HG02938 (cell line): ENCODE measurements around the gene SEPTIN10.
"Not testable (repeated sequence)": the region's sequence is repeated elsewhere in the genome, so short reads cannot be mapped to it uniquely, and the experiment has no call there.

Experiments used
- ATAC-seq: cut with Tn5 transposase; IDR thresholded peaks from one replicate; pipeline ENCODE4 v1.9.1; 2021; ENCODE audit warnings: mild to moderate bottlenecking, moderate library complexity; ENCODE audit not compliant: unreplicated experiment

Gene SEPTIN10

DNA sequence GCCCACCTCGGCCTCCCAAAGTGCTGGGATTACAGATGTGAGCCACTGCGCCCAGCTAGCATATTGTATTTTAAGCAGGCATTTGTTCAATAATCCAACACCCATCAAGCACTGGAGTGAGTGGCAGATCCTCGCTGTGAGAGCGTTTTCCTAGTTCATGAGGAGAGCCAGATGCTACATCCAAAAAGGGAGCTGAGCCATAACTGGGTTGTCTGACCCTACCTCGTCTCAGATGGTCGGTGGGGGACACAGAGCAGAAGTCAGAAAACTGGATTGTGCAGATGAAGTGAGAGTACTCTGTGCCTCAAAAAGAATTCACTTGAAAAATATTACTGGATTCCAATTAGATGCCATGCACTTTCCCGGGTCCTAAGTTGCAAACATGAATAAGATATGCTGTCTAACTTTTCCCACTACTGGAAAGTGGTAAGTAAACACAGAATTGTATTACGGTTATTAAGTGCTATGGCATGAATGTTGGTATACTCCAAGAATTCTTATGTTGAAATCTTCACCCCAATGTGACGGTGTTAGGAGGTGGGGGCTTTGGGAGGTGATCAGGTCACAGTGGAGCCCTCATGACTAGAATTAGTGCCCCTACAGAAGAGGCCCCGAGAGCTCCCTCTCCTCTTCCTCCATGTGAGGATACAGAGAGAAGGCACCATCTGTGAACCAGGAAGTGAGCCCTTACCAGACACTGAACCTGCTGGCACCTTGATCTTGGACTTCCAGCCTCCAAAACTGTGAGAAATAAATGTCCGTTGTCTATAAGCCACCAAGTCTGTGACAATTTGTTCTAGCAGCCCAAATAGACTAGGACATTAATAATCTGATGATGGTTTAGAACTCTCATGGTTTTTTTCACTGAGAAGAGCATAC lies 21.9 kb upstream of the SEPTIN10 start:
- no peak for ATAC-seq

GRCh38 chr2:109633284-109633961 lies 19.7 kb upstream of the SEPTIN10 start:
- no peak for ATAC-seq

DNA sequence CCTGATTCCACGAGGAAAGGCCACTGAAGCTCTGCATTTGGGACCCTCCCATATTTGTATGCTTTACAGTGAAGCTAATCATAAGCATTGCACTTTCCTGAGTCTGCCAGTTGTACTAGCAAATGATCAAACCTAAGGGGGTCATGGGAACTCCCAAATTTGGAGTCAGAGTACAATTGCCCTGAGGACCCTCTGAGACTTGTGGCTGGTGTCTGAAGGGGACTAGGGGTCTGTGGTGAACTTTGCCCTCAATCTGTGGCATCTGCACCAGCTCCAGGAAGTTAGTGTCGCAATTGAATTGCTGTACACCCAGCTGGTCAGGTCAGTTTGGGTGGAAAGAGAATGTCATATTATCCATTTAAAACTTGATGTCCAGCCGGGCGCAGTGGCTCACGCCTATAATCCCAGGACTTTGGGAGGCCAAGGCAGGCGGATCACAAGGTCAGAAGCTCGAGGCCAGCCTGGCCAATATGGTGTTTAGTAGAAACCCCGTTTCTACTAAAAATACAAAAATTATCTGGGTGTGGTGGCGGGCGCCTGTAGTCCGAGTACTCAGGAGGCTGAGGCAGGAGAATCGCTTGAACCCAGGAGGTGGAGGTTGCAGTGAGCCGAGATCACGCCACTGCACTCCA lies 18.5 kb upstream of the SEPTIN10 start:
- ATAC-seq = no peak

DNA sequence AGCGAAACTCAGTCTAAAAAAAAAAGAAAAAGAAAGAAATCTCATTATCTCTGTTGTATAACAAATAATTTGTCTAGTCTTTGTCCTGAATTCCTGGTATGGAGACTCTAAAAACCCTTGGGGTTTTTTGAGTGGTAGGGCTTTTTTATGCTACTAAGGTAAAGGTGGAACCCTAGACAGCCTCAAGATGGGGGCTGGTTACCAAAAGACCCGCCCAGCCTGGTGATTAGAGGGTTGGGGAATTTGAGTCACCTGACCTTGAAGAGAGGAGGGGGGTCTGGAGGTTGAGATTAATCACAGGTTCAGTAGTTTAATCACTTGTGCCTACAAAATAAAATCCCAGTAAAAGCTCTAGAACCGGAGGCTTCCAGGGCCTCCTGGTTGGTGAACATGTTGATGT lies 18.0 kb upstream of the SEPTIN10 start:
- ATAC-seq = no peak

GRCh38 chr2:109630441-109631430 lies 17.0 kb upstream of the SEPTIN10 start:
- ATAC-seq = no peak

DNA sequence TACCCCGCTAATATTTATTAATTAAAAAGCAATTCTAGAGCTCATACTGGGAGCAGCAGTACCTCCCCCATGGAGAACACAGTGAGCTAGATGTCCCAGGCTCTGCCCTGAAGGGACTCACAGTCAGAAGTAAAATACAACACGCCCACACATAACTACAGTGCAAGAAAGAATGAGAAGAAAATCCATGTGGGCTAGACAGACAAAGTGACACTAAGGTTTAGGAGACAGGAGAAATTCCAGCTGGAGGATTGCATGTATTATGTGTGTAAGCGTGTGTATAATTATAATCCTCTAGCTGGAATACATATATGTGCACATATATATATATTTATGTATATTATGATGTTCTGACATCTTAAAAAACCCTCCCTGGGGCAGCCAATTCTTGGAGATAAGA lies 16.1 kb upstream of the SEPTIN10 start:
- ATAC-seq = no peak

- not testable (repeated sequence) for ATAC-seq
Observed at GRCh38 chr2:109628321-109628720, 14.6 kb upstream of the SEPTIN10 start.

- ATAC-seq = no peak
Observed at GRCh38 chr2:109624339-109624738, 10.6 kb upstream of the SEPTIN10 start.

- ATAC-seq = no peak
Observed at GRCh38 chr2:109623923-109624322, 10.2 kb upstream of the SEPTIN10 start.

DNA sequence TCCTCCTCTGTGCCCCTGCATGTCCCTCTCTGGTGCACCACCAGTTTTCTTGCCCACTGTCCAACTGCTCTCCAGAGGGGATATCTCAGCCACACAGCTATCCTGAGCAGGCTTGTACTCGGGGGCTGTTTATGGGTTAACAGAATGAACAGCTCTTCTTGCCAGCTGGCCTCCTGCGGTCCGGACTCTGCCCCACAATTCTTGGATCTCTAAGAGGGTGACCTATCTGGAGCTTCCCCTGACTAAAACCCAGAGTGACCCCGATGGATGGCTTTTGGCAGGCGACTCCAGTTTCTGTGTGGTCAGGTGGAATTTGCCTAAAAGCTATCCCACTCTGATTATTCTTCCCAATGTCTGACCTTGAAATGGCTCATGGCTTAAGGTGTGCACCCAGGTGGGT lies 9.5 kb upstream of the SEPTIN10 start:
- ATAC-seq = no peak

- ATAC-seq = no peak
Observed at GRCh38 chr2:109619032-109619615, 5.4 kb upstream of the SEPTIN10 start.

DNA sequence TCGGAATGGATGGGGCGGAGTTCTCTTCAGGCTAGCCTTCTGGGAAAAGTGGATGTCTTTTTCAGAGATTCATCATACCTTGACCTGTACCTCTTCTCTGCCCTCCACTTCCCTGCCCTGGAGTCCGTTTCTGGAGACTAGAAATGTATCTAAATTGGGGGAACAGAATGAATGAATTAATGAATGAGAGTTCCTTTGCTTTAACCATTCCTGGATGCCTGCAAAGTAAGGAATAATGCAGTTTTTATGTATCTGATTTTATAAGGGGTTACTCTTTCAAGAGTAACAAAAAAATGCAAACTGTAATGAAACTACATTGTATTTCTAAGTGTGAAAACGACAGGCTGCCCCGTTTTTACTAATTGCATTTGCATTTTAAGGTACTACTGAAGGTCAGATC lies 2.4 kb upstream of the SEPTIN10 start:
- no peak for ATAC-seq

GRCh38 chr2:109615637-109616144 lies 1.9 kb upstream of the SEPTIN10 start:
- ATAC-seq = no peak

DNA sequence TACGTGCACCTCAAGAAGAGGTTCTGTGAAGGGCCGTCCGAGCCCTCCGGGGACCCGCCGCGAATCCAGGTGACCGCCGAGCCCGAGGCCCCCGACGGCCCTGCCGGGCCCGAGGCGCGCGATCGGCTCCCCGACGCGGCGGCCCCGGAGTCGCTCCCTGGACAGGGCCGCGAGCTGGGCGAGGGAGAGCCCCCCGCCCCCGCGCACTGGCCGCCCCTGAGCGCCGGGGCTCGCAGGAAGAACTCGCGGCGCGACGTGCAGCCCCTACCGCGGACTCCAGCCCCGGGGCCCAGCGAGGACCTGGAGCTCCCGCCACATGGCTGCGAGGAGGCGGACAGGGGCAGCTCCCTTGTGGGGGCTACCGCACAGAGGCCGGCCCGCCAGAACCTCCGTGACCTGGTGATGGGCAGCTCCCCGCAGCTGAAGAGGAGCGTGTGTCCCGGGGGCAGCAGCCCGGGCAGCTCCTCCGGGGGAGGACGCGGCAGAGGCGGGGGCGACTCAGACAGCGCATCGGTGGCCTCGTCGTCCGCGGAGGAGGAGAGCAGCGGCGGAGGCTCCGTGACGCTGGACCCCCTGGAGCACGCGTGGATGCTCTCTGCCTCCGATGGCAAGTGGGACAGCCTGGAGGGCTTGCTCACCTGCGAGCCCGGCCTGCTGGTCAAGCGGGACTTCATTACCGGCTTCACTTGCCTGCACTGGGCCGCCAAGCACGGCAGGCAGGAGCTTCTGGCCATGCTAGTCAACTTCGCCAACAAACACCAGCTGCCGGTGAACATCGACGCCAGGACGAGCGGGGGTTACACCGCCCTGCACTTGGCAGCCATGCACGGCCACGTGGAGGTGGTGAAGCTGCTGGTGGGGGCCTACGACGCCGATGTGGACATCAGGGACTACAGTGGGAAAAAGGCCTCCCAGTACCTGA lies 1.2 kb upstream of the SEPTIN10 start:
- no peak for ATAC-seq

GRCh38 chr2:109613081-109613921 lies 465 bp downstream of the SEPTIN10 start:
- peak; percentile 35 for ATAC-seq

GRCh38 chr2:109611467-109612095 lies 2.2 kb downstream of the SEPTIN10 start:
- no peak for ATAC-seq

- ATAC-seq = no peak
Observed at GRCh38 chr2:109609352-109610024, 4.3 kb downstream of the SEPTIN10 start.
